ENCODE results near the gene SND1. TPM values are rescaled to one million over a fixed set of nuclear protein-coding genes. Genes with fewer than 3 reads are reported as not detected.

Gene SND1
- polyA plus RNA-seq, 3 donors = 46.5 to 97.3 (median 79.8) TPM

GRCh38 chr7:127873715-127874636 is 222.0 kb downstream of the SND1 start:
- Mint-ChIP-seq H3K9me3 (no peaks in the 10 kb centered on the region), H3K4me1 (peaks cover 27% of the 10 kb centered on the region), H3K4me3 (no peak overlapping the region), H3K27me3 (ENCODE audit: low read depth in 3 of 3) (no peaks in the 10 kb centered on the region), H3K36me3 (peaks cover 0 to 13% of the 10 kb centered on the region in 2 donors), H3K27ac (peak overlapping the region in 1 of 7 donors; percentile 63)
- Histone ChIP-seq H4K20me1 (ENCODE audit: insufficient read depth, low read length) (peaks cover 73% of the 10 kb centered on the region), H3K79me2 (ENCODE audit: insufficient read depth, low read length) (peaks cover 56% of the 10 kb centered on the region), H3K9ac (ENCODE audit: insufficient read depth, low read length, poor library complexity, severe bottlenecking) (no peak overlapping the region), H3K4me2 (replicated peaks; ENCODE audit: extremely low read depth, low read length, poor library complexity, severe bottlenecking) (no peak overlapping the region), H3K36me3 (replicated peaks in 1 of 2; ENCODE audit: control insufficient read depth in 1 of 2, insufficient read depth in 2 of 2, low read length in 2 of 2) (no peaks in the 10 kb centered on the region), H3K4me1 (ENCODE audit: control insufficient read depth in 1 of 2, insufficient read depth in 2 of 2, low read length in 2 of 2) (peaks cover 52 to 62% of the 10 kb centered on the region in 2 donors), H3K9me3 (replicated peaks in 1 of 2; ENCODE audit: control insufficient read depth in 1 of 2, insufficient read depth in 1 of 2, low read length in 2 of 2) (no peaks in the 10 kb centered on the region), H2AFZ (ENCODE audit: insufficient read depth, low read depth, low read length, poor library complexity, severe bottlenecking) (no peak overlapping the region), H3K4me3 (replicated peaks in 1 of 3; ENCODE audit: low read depth in 2 of 3, low read length in 3 of 3) (no peak overlapping the region), H3K27ac (ENCODE audit: low read depth in 1 of 2, low read length in 2 of 2) (no peak overlapping the region), H3K27me3 (ENCODE audit: control insufficient read depth in 2 of 2, insufficient read depth in 2 of 2, low read length in 2 of 2) (no peaks in the 10 kb centered on the region)
- intact Hi-C loops (cut with micrococcal nuclease) = loop anchor here in 1 of 2 donors (10.0 kb wide), 1 partner anchor 59 kb away; no protein-coding TSS in a partner anchor
- no peak for TF ChIP-seq CTCF (IDR thresholded peaks at IDR 0.05)
- no CpG with 5 or more reads among the region's 3 CpGs for WGBS (ENCODE audit: insufficient coverage)
- DNase-seq = no peak

DNA sequence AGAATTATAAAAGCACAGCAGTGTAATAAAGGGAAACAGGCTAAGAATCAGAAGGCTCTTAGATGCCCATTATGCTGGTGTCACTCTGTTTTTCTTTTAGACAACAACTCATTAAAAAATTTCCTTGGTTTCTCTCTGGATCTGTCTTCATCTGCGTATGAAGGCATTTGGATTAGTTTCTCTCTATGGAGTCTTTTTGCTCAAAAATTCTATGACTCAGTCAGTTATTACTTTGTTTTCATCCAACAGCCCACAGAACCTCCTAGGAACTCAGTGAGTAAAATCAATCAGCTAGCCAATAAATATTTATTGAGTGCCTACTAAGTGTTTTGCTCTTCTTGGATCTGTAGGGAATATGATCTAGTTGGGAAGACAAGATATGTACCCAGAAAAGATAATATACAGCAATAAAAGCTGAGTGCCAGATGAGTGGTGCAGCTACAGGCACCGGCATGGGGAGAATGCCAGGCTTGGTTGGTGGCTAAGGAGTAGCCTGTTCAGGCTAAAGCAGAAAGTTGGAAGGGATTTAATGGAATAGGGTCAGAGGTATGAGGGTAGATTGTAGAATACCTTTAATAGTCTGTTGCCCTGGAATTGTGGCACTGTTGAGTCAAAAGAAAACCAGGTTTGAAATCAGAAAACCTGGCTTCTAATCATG is 223.1 kb downstream of the SND1 start:
- Histone ChIP-seq H3K27me3 (ENCODE audit: control insufficient read depth in 2 of 2, insufficient read depth in 2 of 2, low read length in 2 of 2) (no peaks in the 10 kb centered on the region), H4K20me1 (ENCODE audit: insufficient read depth, low read length) (peaks cover 79% of the 10 kb centered on the region), H3K4me3 (replicated peaks in 1 of 3; ENCODE audit: low read depth in 2 of 3, low read length in 3 of 3) (no peak overlapping the region), H3K9me3 (replicated peaks in 1 of 2; ENCODE audit: control insufficient read depth in 1 of 2, insufficient read depth in 1 of 2, low read length in 2 of 2) (no peaks in the 10 kb centered on the region), H2AFZ (ENCODE audit: insufficient read depth, low read depth, low read length, poor library complexity, severe bottlenecking) (no peak overlapping the region), H3K9ac (ENCODE audit: insufficient read depth, low read length, poor library complexity, severe bottlenecking) (no peak overlapping the region), H3K4me2 (replicated peaks; ENCODE audit: extremely low read depth, low read length, poor library complexity, severe bottlenecking) (no peak overlapping the region), H3K79me2 (ENCODE audit: insufficient read depth, low read length) (peaks cover 67% of the 10 kb centered on the region), H3K36me3 (replicated peaks in 1 of 2; ENCODE audit: control insufficient read depth in 1 of 2, insufficient read depth in 2 of 2, low read length in 2 of 2) (no peaks in the 10 kb centered on the region), H3K27ac (ENCODE audit: low read depth in 1 of 2, low read length in 2 of 2) (peak overlapping the region in 1 of 2 donors; percentile 62), H3K4me1 (ENCODE audit: control insufficient read depth in 1 of 2, insufficient read depth in 2 of 2, low read length in 2 of 2) (peaks cover 52 to 58% of the 10 kb centered on the region in 2 donors)
- Mint-ChIP-seq H3K4me1 (peaks cover 22% of the 10 kb centered on the region), H3K9me3 (no peaks in the 10 kb centered on the region), H3K27me3 (ENCODE audit: low read depth in 3 of 3) (no peaks in the 10 kb centered on the region), H3K4me3 (no peak overlapping the region), H3K27ac (peak overlapping the region in 4 of 7 donors; percentile 1 to 60 (median 32)), H3K36me3 (peaks cover 0 to 13% of the 10 kb centered on the region in 2 donors)
- intact Hi-C loops (cut with micrococcal nuclease) = loop anchor here in 1 of 2 donors (10.0 kb wide), 1 partner anchor 60 kb away; no protein-coding TSS in a partner anchor
- no peak for DNase-seq
- WGBS (ENCODE audit: insufficient coverage) = 100% methylated on average over 1 of the region's 2 CpGs
- TF ChIP-seq CTCF (IDR thresholded peaks at IDR 0.05) = no peak

All from CD14-positive monocyte (primary cell).